ENCODE measurements around the gene ENDOU. TPM values are rescaled to one million over a fixed set of nuclear protein-coding genes. Genes with fewer than 3 reads are reported as not detected.

Gene ENDOU
- total and polyA plus RNA-seq, 2 donors (not counting 1 experiment from before 2014, with no cell fraction given), result 0.09 to 0.17 TPM

DNA sequence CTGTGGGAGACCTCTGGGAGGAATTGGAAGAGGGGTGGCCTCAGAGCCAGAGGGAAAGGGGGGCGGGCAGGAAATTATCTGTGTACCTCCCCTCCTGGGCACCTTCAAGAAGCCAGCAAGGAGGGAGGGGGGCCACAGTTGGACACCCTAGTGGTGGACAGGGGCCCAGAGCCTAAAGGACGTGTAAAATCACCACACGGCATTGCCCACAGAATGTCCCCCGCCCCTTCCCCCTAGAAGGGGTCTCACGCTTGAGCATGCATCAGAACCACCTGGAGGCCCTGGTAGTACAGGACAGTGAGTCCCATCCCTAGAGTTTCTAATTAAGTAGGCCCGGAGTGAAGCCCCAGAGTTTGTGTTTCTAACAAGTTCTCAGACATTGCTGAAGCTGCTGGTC, 8.2 kb downstream of the ENDOU start:
- H3K4me2 ChIP-seq (ENCODE audit: extremely low read depth, insufficient read depth, low read length), result no peak overlapping the region
- H3K36me3 ChIP-seq (ENCODE audit: control insufficient read depth, insufficient read depth, low read length), result no peaks in the 10 kb centered on the region
- no peaks in the 10 kb centered on the region for H3K27me3 ChIP-seq (ENCODE audit: control insufficient read depth, insufficient read depth, low read length)
- H3K4me3 ChIP-seq (replicated peaks in 1 of 4; ENCODE audit: control extremely low read depth in 1 of 4, insufficient read depth in 1 of 4, low read depth in 3 of 4, low read length in 4 of 4), result no peak overlapping the region
- no peaks in the 10 kb centered on the region for H4K20me1 ChIP-seq (ENCODE audit: control insufficient read depth, extremely low read depth, insufficient read depth, low read length)
- no peak overlapping the region for H3K27ac ChIP-seq (ENCODE audit: insufficient read depth, low read length)
- no peak overlapping the region for H2AFZ ChIP-seq (ENCODE audit: low read length)
- no peaks in the 10 kb centered on the region for H3K79me2 ChIP-seq (ENCODE audit: control insufficient read depth, insufficient read depth, low read length)
- TF ChIP-seq, protein P1, sequence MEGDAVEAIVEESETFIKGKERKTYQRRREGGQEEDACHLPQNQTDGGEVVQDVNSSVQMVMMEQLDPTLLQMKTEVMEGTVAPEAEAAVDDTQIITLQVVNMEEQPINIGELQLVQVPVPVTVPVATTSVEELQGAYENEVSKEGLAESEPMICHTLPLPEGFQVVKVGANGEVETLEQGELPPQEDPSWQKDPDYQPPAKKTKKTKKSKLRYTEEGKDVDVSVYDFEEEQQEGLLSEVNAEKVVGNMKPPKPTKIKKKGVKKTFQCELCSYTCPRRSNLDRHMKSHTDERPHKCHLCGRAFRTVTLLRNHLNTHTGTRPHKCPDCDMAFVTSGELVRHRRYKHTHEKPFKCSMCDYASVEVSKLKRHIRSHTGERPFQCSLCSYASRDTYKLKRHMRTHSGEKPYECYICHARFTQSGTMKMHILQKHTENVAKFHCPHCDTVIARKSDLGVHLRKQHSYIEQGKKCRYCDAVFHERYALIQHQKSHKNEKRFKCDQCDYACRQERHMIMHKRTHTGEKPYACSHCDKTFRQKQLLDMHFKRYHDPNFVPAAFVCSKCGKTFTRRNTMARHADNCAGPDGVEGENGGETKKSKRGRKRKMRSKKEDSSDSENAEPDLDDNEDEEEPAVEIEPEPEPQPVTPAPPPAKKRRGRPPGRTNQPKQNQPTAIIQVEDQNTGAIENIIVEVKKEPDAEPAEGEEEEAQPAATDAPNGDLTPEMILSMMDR (conservative IDR thresholded peaks at IDR 0.05 in 1 of 2, IDR thresholded peaks at IDR 0.05 in 1 of 2; ENCODE audit: low read depth in 1 of 2, low read length in 2 of 2), result no peak
- no peak for TF ChIP-seq EZH2 (IDR thresholded peaks at IDR 0.05; ENCODE audit: low read length, missing control alignments)
- no peaks in the 10 kb centered on the region for H3K9me3 ChIP-seq (ENCODE audit: control insufficient read depth, insufficient read depth, low read depth, low read length)
- H3K9ac ChIP-seq (ENCODE audit: insufficient read depth, low read length), result no peak overlapping the region
- H3K4me1 ChIP-seq (ENCODE audit: control insufficient read depth, extremely low read depth, insufficient read depth, low read length), result peaks cover 8% of the 10 kb centered on the region
- peak in 1 of 2 donors; percentile 12 for DNase-seq (ENCODE audit: low read depth in 2 of 2)

DNA sequence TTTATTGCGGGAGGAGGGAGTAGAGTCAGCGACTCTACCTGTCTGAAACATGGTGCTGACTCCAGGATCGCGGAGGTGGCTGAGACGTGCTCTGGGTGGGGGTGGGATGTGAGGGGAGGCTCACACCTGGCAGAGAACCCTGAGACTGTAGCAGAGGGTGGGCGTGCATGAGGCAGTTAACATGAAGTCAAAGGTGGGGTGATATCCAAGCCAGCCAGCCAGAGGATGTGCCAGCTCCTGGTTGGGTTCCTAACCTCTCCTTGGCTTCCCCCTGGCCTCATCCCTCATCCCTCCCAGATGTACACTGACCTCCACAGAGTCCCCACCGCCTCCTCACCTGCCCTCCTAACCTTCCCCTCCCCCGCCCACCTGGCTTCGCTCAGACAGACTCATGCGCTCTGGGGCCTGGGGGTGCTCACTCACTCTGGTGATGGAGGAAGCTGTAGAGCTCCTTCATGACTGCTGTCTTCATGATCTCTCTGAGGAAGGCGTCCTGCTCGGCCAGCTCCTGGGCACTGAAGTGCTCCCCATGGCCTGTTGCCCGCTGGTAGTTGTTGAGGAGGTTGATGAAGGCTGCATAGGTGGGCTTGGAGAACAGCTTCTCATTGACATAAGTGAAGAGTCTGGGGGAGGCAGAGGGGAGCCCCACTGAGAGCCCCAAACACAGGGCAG, 9.3 kb downstream of the ENDOU start:
- H3K9ac ChIP-seq (ENCODE audit: insufficient read depth, low read length), result no peak overlapping the region
- H3K27me3 ChIP-seq (ENCODE audit: control insufficient read depth, insufficient read depth, low read length), result no peaks in the 10 kb centered on the region
- no peak for TF ChIP-seq EZH2 (IDR thresholded peaks at IDR 0.05; ENCODE audit: low read length, missing control alignments)
- TF ChIP-seq, protein P1 (conservative IDR thresholded peaks at IDR 0.05 in 1 of 2, IDR thresholded peaks at IDR 0.05 in 1 of 2; ENCODE audit: low read depth in 1 of 2, low read length in 2 of 2), result no peak
- no peaks in the 10 kb centered on the region for H3K9me3 ChIP-seq (ENCODE audit: control insufficient read depth, insufficient read depth, low read depth, low read length)
- no peak overlapping the region for H2AFZ ChIP-seq (ENCODE audit: low read length)
- no peak overlapping the region for H3K4me3 ChIP-seq (replicated peaks in 1 of 4; ENCODE audit: control extremely low read depth in 1 of 4, insufficient read depth in 1 of 4, low read depth in 3 of 4, low read length in 4 of 4)
- no peaks in the 10 kb centered on the region for H3K36me3 ChIP-seq (ENCODE audit: control insufficient read depth, insufficient read depth, low read length)
- peaks cover 8% of the 10 kb centered on the region for H3K4me1 ChIP-seq (ENCODE audit: control insufficient read depth, extremely low read depth, insufficient read depth, low read length)
- H3K79me2 ChIP-seq (ENCODE audit: control insufficient read depth, insufficient read depth, low read length), result no peaks in the 10 kb centered on the region
- H4K20me1 ChIP-seq (ENCODE audit: control insufficient read depth, extremely low read depth, insufficient read depth, low read length), result no peaks in the 10 kb centered on the region
- peak overlapping the region; percentile 89 for H3K4me2 ChIP-seq (ENCODE audit: extremely low read depth, insufficient read depth, low read length)
- no peak for DNase-seq (ENCODE audit: low read depth in 2 of 2)
- H3K27ac ChIP-seq (ENCODE audit: insufficient read depth, low read length), result no peak overlapping the region

DNA sequence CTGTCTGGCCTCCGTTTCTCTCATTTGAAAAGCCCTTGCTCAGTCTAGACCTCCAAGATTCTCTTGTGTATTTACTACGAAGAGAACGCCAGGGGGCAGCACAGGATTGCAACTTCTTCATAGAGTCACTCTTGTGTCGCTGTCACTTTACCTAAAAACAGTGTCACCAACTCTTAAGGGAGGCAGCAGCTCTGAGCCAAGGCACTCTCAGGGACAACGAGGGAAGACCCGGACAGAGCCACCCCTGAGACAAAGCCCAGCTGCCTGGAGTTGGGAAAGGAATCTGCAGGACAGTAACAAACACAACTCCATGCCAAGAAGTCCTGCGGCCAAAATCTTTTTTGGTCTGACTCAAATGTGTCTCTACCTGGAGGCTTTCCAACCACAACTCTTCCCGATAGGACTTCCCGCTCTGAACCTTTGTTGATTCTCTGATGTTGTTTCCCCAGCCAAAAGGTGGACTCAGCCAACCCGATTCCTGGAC, 9.9 kb downstream of the ENDOU start:
- H3K79me2 ChIP-seq (ENCODE audit: control insufficient read depth, insufficient read depth, low read length), result no peaks in the 10 kb centered on the region
- no peak overlapping the region for H3K9ac ChIP-seq (ENCODE audit: insufficient read depth, low read length)
- H3K36me3 ChIP-seq (ENCODE audit: control insufficient read depth, insufficient read depth, low read length), result no peaks in the 10 kb centered on the region
- no peaks in the 10 kb centered on the region for H3K27me3 ChIP-seq (ENCODE audit: control insufficient read depth, insufficient read depth, low read length)
- no peak overlapping the region for H2AFZ ChIP-seq (ENCODE audit: low read length)
- no peak for TF ChIP-seq EZH2 (IDR thresholded peaks at IDR 0.05; ENCODE audit: low read length, missing control alignments)
- TF ChIP-seq, protein P1 (conservative IDR thresholded peaks at IDR 0.05 in 1 of 2, IDR thresholded peaks at IDR 0.05 in 1 of 2; ENCODE audit: low read depth in 1 of 2, low read length in 2 of 2), result peak; percentile 71 to 74
- DNase-seq (ENCODE audit: low read depth in 2 of 2), result peak; percentile 73 to 75
- H3K4me1 ChIP-seq (ENCODE audit: control insufficient read depth, extremely low read depth, insufficient read depth, low read length), result peaks cover 8% of the 10 kb centered on the region
- no peak overlapping the region for H3K27ac ChIP-seq (ENCODE audit: insufficient read depth, low read length)
- H3K9me3 ChIP-seq (ENCODE audit: control insufficient read depth, insufficient read depth, low read depth, low read length), result no peaks in the 10 kb centered on the region
- H4K20me1 ChIP-seq (ENCODE audit: control insufficient read depth, extremely low read depth, insufficient read depth, low read length), result no peaks in the 10 kb centered on the region
- H3K4me3 ChIP-seq (replicated peaks in 1 of 4; ENCODE audit: control extremely low read depth in 1 of 4, insufficient read depth in 1 of 4, low read depth in 3 of 4, low read length in 4 of 4), result no peak overlapping the region
- peak overlapping the region; percentile 89 for H3K4me2 ChIP-seq (ENCODE audit: extremely low read depth, insufficient read depth, low read length)
